Adrenal gland (tissue), 5 donors: ENCODE results near the gene AFAP1.

Experiments used
- POLR2A ChIP-seq, 2 donors: fragments of 450-650 bp; IDR thresholded peaks; one replicate each; pipeline ENCODE4 v1.6.1; 2017; ENCODE audit warnings: antibody characterized with exemption in 2 of 2, mild to moderate bottlenecking in 2 of 2, moderate library complexity in 1 of 2
- TF ChIP-seq, protein P1 (sequence below), 6 experiments: fragments of 450-650 bp in 4 of 6; fragments of 200-600 bp in 2 of 6; sonication (generic) in 1 of 6; IDR thresholded peaks; 1 replicate in 5 of 6; 2 replicates in 1 of 6; pipeline versions ENCODE4 v1.5.1 to v1.8.0; 2016 to 2021; ENCODE audit warnings: antibody characterized with exemption in 6 of 6, mild to moderate bottlenecking in 2 of 6, moderate library complexity in 1 of 6
- donor health status: DM: no; HTN: no; CAD: no.

DNA sequence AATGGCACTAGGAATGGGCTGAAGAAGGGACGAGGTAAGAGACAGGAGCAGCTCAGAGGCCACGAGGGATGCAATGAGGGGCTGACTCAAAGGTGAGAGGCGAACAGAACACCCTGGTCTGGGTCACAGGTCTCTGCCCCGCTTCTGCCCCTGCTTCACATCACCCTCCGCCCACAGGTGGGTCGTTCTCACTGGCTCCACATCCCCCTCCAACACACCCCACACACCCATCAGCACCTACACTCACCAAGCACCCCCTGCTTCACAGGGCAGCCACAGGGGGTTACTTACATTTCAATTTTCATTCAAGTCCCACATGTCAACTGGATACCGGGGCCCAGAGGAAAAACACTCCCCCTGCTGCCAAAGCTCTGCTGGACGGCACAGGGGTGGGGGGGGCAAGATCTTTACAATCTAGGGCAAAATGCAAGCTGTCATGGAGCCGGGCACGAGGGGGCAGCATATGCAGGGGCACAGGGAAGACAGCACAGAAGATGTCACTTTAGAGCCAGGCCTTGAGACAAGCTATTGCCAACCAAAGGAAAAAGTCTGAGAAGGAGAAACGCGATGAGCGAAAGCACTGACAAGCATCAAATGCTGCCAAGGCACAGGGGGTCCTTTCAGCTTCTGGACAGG, 94.0 kb downstream of the AFAP1 start:
- TF ChIP-seq, protein P1, sequence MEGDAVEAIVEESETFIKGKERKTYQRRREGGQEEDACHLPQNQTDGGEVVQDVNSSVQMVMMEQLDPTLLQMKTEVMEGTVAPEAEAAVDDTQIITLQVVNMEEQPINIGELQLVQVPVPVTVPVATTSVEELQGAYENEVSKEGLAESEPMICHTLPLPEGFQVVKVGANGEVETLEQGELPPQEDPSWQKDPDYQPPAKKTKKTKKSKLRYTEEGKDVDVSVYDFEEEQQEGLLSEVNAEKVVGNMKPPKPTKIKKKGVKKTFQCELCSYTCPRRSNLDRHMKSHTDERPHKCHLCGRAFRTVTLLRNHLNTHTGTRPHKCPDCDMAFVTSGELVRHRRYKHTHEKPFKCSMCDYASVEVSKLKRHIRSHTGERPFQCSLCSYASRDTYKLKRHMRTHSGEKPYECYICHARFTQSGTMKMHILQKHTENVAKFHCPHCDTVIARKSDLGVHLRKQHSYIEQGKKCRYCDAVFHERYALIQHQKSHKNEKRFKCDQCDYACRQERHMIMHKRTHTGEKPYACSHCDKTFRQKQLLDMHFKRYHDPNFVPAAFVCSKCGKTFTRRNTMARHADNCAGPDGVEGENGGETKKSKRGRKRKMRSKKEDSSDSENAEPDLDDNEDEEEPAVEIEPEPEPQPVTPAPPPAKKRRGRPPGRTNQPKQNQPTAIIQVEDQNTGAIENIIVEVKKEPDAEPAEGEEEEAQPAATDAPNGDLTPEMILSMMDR (IDR thresholded peaks at IDR 0.05) = no peak
- no peak for TF ChIP-seq POLR2A (IDR thresholded peaks at IDR 0.05)
